GM23248 (cell line): ENCODE data around the gene TBC1D13. TPM values are rescaled to one million over a fixed set of nuclear protein-coding genes. Genes with fewer than 3 reads are reported as not detected.
"Not testable (repeated sequence)": the region's sequence is repeated elsewhere in the genome, so short reads cannot be mapped to it uniquely, and the experiment has no call there.

Experiments used
- DNase-seq: peaks from one replicate; pipeline ENCODE4 v3.0.0-alpha.2; 2015
- H2AFZ ChIP-seq: fragments of 200-600 bp; sonication (generic); 2 replicates; pipeline ENCODE4 v1.6.1; 2016; ENCODE audit warnings: antibody characterized with exemption
- H3F3A ChIP-seq: fragments of 200-600 bp; sonication (generic); 2 replicates; pipeline ENCODE4 v1.6.1; 2016; ENCODE audit warnings: mild to moderate bottlenecking, antibody characterized with exemption, mixed run types; ENCODE audit not compliant: insufficient read depth
- H3K27ac ChIP-seq: fragments of 200-600 bp; sonication (generic); 2 replicates; pipeline ENCODE4 v1.5.1; 2016; ENCODE audit warnings: mild to moderate bottlenecking
- H3K27me3 ChIP-seq: fragments of 200-600 bp; sonication (generic); replicated peaks from 2 replicates; pipeline ENCODE4 v1.6.1; 2016; ENCODE audit warnings: mild to moderate bottlenecking; ENCODE audit not compliant: insufficient read depth
- H3K36me3 ChIP-seq: fragments of 200-600 bp; sonication (generic); 2 replicates; pipeline ENCODE4 v1.6.1; 2016; ENCODE audit warnings: low read depth, mild to moderate bottlenecking
- H3K4me1 ChIP-seq: fragments of 200-600 bp; sonication (generic); 2 replicates; pipeline ENCODE4 v1.6.1; 2016; ENCODE audit warnings: mild to moderate bottlenecking; ENCODE audit not compliant: insufficient read depth
- H3K4me2 ChIP-seq: fragments of 200-600 bp; sonication (generic); one replicate; pipeline ENCODE4 v1.6.1; 2016; ENCODE audit warnings: mild to moderate bottlenecking; ENCODE audit not compliant: unreplicated experiment
- H3K4me3 ChIP-seq: fragments of 200-600 bp; sonication (generic); 2 replicates; pipeline ENCODE4 v1.5.1; 2016; ENCODE audit warnings: mild to moderate bottlenecking
- H3K79me2 ChIP-seq: fragments of 200-600 bp; sonication (generic); 2 replicates; pipeline ENCODE4 v1.6.1; 2016; ENCODE audit warnings: mild to moderate bottlenecking; ENCODE audit not compliant: insufficient read depth
- H3K9ac ChIP-seq: fragments of 200-600 bp; sonication (generic); 2 replicates; pipeline ENCODE4 v1.6.1; 2016; ENCODE audit warnings: mild to moderate bottlenecking
- H3K9me2 ChIP-seq: fragments of 200-600 bp; sonication (generic); 2 replicates; pipeline ENCODE4 v1.6.1; 2016; ENCODE audit warnings: mixed run types, mild to moderate bottlenecking, moderate library complexity; ENCODE audit not compliant: insufficient read depth
- H3K9me3 ChIP-seq: fragments of 200-600 bp; sonication (generic); one replicate; pipeline ENCODE4 v1.6.1; 2017; ENCODE audit warnings: low read depth
- H4K20me1 ChIP-seq: fragments of 200-600 bp; sonication (generic); 2 replicates; pipeline ENCODE4 v1.6.0; 2016; ENCODE audit not compliant: insufficient read depth
- WGBS, 2 experiments: methylation state at CpG; one replicate each; pipeline ENCODE4 v1.1.6; 2015 to 2017; ENCODE audit warnings: low lambda C conversion rate in 2 of 2, low coverage in 1 of 2; ENCODE audit errors: missing lambda C conversion rate in 2 of 2; 5-methylcytosine and 5-hydroxymethylcytosine counted together
- in situ Hi-C: fragments of 300-500 bp; cut with MboI; formaldehyde crosslinking; loops from 2 replicates; pipeline ENCODE4 v1.15.0; 2020
- polyA plus RNA-seq: library from polyadenylated mRNA; unstranded; fragments of >200 nt; fragmentation: Nextera tagmentation; extraction: Ambion mirVana; gene quantifications from 2 replicates; pipeline ENCODE4 v1.2.1, GENCODE V29; 2016
- small RNA-seq: library from RNA; depleted of rRNA; stranded (forward); fragments of <200 nt; gene quantifications from one replicate; pipeline ENCODE3, GENCODE V24; 2014; ENCODE audit warnings: low read depth, low replicate concordance
- total RNA-seq: library from RNA; depleted of rRNA; stranded (reverse); fragments of >200 nt; shearing (Covaris generic); gene quantifications from 2 replicates; pipeline ENCODE4 v1.2.3, GENCODE V29; 2014; rRNA removed

Gene TBC1D13
- total and polyA plus RNA-seq, 2 experiments from 2014 or later = 17.3 to 25.3 TPM

- H3K4me3 ChIP-seq, H3K36me3 ChIP-seq, H3F3A ChIP-seq, H3K79me2 ChIP-seq, H3K27me3 ChIP-seq, H3K4me1 ChIP-seq, in situ Hi-C loops, H3K4me2 ChIP-seq, H3K9me3 ChIP-seq, H2AFZ ChIP-seq, H3K27ac ChIP-seq, H4K20me1 ChIP-seq, H3K9me2 ChIP-seq, H3K9ac ChIP-seq, DNase-seq: not testable (repeated sequence)
- 79 to 83% methylated on average over 7 of the region's 7 CpGs for WGBS, 2 experiments
These were observed 71.4 kb downstream of the TBC1D13 start for GRCh38 chr9:128858476-128858875.

Small RNA genes within 50 kb of the gene (small RNA-seq; reads per million reads assigned to genes)
- gene RF00017 = not detected

Other genes with a start within 250 kb of the TBC1D13 start
- 275 and 287 TPM in 2 replicates for gene SPTAN1, start 234.7 kb upstream of the TBC1D13 start, total RNA-seq
- 139 and 144 TPM in 2 replicates for gene SPTAN1, start 234.7 kb upstream of the TBC1D13 start, polyA plus RNA-seq
- gene DYNC2I2, start 130.4 kb upstream of the TBC1D13 start, total RNA-seq = 64.5 and 93.1 TPM in 2 replicates
- gene DYNC2I2, start 130.4 kb upstream of the TBC1D13 start, polyA plus RNA-seq = 58.8 and 60.8 TPM in 2 replicates
- 263 and 283 TPM in 2 replicates for gene SET, start 98.0 kb upstream of the TBC1D13 start, total RNA-seq
- 175 and 183 TPM in 2 replicates for gene SET, start 98.0 kb upstream of the TBC1D13 start, polyA plus RNA-seq
- gene PKN3, start 84.8 kb upstream of the TBC1D13 start, total RNA-seq = 0.89 and 2.1 TPM in 2 replicates
- gene PKN3, start 84.8 kb upstream of the TBC1D13 start, polyA plus RNA-seq = 0.68 and 0.95 TPM in 2 replicates
- gene ZDHHC12, start 63.1 kb upstream of the TBC1D13 start, total RNA-seq = 48.1 and 65.1 TPM in 2 replicates
- 41.6 and 44.0 TPM in 2 replicates for gene ZDHHC12, start 63.1 kb upstream of the TBC1D13 start, polyA plus RNA-seq
- gene ZER1, start 15.3 kb upstream of the TBC1D13 start, total RNA-seq = 28.9 and 61.7 TPM in 2 replicates
- gene ZER1, start 15.3 kb upstream of the TBC1D13 start, polyA plus RNA-seq = 18.7 and 20.0 TPM in 2 replicates
- gene ENDOG, start 31.2 kb downstream of the TBC1D13 start, total RNA-seq = 11.6 and 26.7 TPM in 2 replicates
- gene ENDOG, start 31.2 kb downstream of the TBC1D13 start, polyA plus RNA-seq = 21.3 and 21.4 TPM in 2 replicates
- gene SPOUT1, start 42.5 kb downstream of the TBC1D13 start, total RNA-seq = 15.9 and 53.0 TPM in 2 replicates
- gene SPOUT1, start 42.5 kb downstream of the TBC1D13 start, polyA plus RNA-seq = 43.0 and 46.4 TPM in 2 replicates
- 5.1 and 5.8 TPM in 2 replicates for gene KYAT1, start 94.7 kb downstream of the TBC1D13 start, total RNA-seq
- 4.4 and 5.5 TPM in 2 replicates for gene KYAT1, start 94.7 kb downstream of the TBC1D13 start, polyA plus RNA-seq
- gene LRRC8A, start 94.9 kb downstream of the TBC1D13 start, total RNA-seq = 35.2 and 37.9 TPM in 2 replicates
- 35.6 and 36.5 TPM in 2 replicates for gene LRRC8A, start 94.9 kb downstream of the TBC1D13 start, polyA plus RNA-seq
- gene PHYHD1, start 133.7 kb downstream of the TBC1D13 start, total RNA-seq = 4.4 and 4.7 TPM in 2 replicates
- 7.4 and 8.6 TPM in 2 replicates for gene PHYHD1, start 133.7 kb downstream of the TBC1D13 start, polyA plus RNA-seq
- gene DOLK, start 160.3 kb downstream of the TBC1D13 start, total RNA-seq = 31.1 and 36.1 TPM in 2 replicates
- gene DOLK, start 160.3 kb downstream of the TBC1D13 start, polyA plus RNA-seq = 29.6 and 31.7 TPM in 2 replicates
- 45.9 and 57.0 TPM in 2 replicates for gene NUP188, start 160.4 kb downstream of the TBC1D13 start, total RNA-seq
- 24.9 and 25.7 TPM in 2 replicates for gene NUP188, start 160.4 kb downstream of the TBC1D13 start, polyA plus RNA-seq
- 57.3 and 84.9 TPM in 2 replicates for gene SH3GLB2, start 241.1 kb downstream of the TBC1D13 start, total RNA-seq
- gene SH3GLB2, start 241.1 kb downstream of the TBC1D13 start, polyA plus RNA-seq = 27.7 and 30.9 TPM in 2 replicates
- gene MIGA2, start 249.4 kb downstream of the TBC1D13 start, total RNA-seq = 31.6 and 35.1 TPM in 2 replicates
- 10.7 and 12.4 TPM in 2 replicates for gene MIGA2, start 249.4 kb downstream of the TBC1D13 start, polyA plus RNA-seq